Measurements from ENCODE around the gene IQSEC2.

The IQSEC2 gene

GRCh38 chrX:53230116-53230515 lies 51.3 kb downstream of the IQSEC2 start:
- no peaks in the 10 kb centered on the region for H3K36me3 ChIP-seq (ENCODE audit: control insufficient read depth, insufficient read depth, low read length)
- no peaks in the 10 kb centered on the region for H3K27me3 ChIP-seq (replicated peaks; ENCODE audit: control insufficient read depth, insufficient read depth, low read length, poor library complexity, severe bottlenecking)
- H3K9me3 ChIP-seq (ENCODE audit: control insufficient read depth, low read length) = no peaks in the 10 kb centered on the region
- H3K4me3 ChIP-seq (ENCODE audit: insufficient read depth, low read depth, low read length, poor library complexity, severe bottlenecking) = no peak overlapping the region
- peaks cover 7% of the 10 kb centered on the region for H3K4me1 ChIP-seq (ENCODE audit: control insufficient read depth, insufficient read depth, low read length, poor library complexity, severe bottlenecking)
- no peak overlapping the region for H3K27ac ChIP-seq (ENCODE audit: insufficient read depth, low read length, poor library complexity, severe bottlenecking)
- no peak for DNase-seq

DNA sequence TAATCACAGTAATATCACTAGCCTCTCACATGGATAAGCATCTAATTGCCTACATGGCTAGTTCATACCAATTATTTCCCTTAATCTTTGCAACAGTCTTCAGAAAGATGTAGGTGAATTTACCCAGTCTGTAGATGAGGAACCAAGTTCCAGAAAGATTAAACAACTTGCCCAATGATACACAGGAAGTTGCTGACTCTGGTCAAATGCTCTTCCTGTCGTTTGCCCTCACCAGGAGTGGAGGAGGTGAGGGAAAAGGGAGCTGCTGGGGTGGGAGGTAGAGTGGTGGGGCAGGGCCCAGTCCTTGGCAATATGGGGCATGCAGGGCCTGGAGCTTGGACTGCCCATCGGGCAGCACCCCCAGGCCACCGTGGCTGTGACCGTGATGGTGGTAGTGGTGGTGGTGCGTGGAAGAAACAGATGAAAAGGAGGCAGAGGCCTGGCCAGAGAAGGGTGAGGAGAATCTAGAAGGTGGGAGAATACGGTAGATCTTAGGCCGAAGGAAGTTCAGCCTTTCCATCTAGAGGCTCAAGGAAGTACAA lies 54.1 kb downstream of the IQSEC2 start:
- no peak for DNase-seq
- no peaks in the 10 kb centered on the region for H3K9me3 ChIP-seq (ENCODE audit: control insufficient read depth, low read length)
- no peak overlapping the region for H3K4me3 ChIP-seq (ENCODE audit: insufficient read depth, low read depth, low read length, poor library complexity, severe bottlenecking)
- H3K27ac ChIP-seq (ENCODE audit: insufficient read depth, low read length, poor library complexity, severe bottlenecking) = no peak overlapping the region
- H3K36me3 ChIP-seq (ENCODE audit: control insufficient read depth, insufficient read depth, low read length) = peaks cover 2% of the 10 kb centered on the region
- peaks cover 25% of the 10 kb centered on the region for H3K4me1 ChIP-seq (ENCODE audit: control insufficient read depth, insufficient read depth, low read length, poor library complexity, severe bottlenecking)
- H3K27me3 ChIP-seq (replicated peaks; ENCODE audit: control insufficient read depth, insufficient read depth, low read length, poor library complexity, severe bottlenecking) = no peaks in the 10 kb centered on the region

DNA sequence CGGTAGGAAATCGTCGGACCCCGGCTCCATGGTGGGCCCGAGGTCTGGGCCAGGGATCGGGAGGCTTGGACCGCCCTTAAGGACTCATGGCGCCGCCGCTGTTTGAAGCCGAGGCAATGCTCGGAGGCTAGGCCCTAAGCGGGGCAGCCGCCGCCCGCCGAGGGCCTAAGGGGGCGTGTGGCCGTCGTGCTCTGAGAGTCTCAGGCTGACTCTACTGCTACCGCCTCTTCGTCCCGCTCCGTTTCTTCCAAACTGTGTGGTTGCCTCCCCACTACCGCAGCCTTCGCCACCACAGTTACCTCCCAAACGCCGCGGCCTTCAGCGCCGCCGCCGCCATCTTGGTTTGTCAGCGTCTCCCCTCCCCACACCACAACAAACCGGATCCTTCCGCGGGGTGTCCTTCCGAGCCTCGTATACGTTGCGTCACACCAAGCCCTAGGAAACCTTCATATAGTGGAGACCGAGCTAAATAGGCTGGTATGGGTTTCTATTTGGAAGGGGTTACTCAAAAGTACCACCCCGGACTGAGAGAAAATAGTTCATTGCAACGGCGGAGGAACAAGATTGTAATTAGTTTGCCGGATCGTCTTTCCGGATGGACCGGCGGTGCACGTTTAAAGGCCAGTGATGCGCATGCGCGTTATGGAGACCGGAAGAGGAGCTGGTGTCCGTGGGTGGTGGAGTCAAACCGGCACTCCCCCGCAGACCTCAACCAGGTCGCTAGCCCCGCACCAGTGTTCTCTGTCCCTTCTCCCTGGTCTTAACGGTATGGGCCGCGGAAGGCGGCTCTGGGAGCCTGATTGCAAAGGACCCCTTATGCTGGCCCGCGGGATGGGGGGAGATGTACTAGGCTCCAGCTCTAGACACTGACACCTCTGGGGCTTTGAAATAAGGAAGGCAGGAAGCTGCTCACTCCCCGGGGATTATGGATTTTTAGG lies 56.3 kb downstream of the IQSEC2 start, which contains the start of gene KDM5C:
Gene KDM5C, minus strand, starts transcription at position 348 of the 938 bp plus-strand sequence. Its CDS starts 318 bp downstream, at position 30.
- DNase-seq = peak; percentile 81 to 86 (median 83)
- Histone ChIP-seq H3K4me3 (ENCODE audit: insufficient read depth, low read depth, low read length, poor library complexity, severe bottlenecking) (peak within 1 kb of the TSS; percentile 87), H3K36me3 (ENCODE audit: control insufficient read depth, insufficient read depth, low read length) (peaks cover 8% of the 10 kb centered on the region), H3K9me3 (ENCODE audit: control insufficient read depth, low read length) (no peaks in the 10 kb centered on the region), H3K27ac (ENCODE audit: insufficient read depth, low read length, poor library complexity, severe bottlenecking) (peak within 1 kb of the TSS; percentile 94), H3K4me1 (ENCODE audit: control insufficient read depth, insufficient read depth, low read length, poor library complexity, severe bottlenecking) (peaks cover 27% of the 10 kb centered on the region), H3K27me3 (replicated peaks; ENCODE audit: control insufficient read depth, insufficient read depth, low read length, poor library complexity, severe bottlenecking) (no peaks in the 10 kb centered on the region)

DNA sequence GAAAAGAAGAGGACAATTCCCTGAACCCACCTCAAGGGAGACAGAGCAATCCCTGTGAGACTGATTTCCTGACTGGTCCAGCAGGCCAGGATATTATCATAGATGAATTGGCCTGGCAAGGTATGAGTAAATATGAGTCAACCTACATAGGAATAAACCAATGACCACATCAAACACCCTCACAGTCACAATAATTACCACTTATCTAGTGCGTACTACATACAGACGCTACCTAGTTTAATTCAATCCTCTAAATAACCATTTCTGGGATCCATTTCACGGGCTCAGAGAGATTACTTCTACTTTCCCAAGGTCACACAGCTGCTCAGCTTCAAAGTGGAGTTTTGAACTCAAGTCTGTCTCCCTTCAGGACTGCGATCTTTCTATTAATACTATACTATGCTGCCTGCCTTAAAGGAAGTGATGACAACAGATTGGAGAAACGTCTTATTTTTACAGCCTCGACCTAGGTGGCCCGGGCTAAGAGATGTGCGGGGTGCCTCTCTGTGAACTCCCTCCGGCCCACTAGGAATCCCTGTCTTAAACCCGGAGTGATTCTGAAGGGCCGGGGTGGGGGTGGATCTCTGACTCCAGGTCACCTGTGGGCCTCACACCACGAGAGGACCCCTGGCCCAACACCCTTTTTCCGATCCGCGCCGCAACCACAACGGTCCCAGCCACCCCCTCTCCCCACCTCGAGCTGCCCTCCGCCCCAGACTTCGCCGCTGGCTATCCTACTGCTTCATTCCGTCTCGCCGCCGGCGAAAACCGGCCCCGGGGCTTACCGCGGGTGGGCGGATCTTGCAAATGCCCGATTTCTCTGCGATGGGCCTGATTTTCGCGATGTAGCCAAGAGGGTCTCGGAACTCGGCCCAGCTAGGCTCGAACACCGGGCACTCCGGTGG lies 57.2 kb downstream of the IQSEC2 start:
- Histone ChIP-seq H3K4me3 (ENCODE audit: insufficient read depth, low read depth, low read length, poor library complexity, severe bottlenecking) (peak overlapping the region; percentile 87), H3K4me1 (ENCODE audit: control insufficient read depth, insufficient read depth, low read length, poor library complexity, severe bottlenecking) (peaks cover 27% of the 10 kb centered on the region), H3K9me3 (ENCODE audit: control insufficient read depth, low read length) (no peaks in the 10 kb centered on the region), H3K27me3 (replicated peaks; ENCODE audit: control insufficient read depth, insufficient read depth, low read length, poor library complexity, severe bottlenecking) (no peaks in the 10 kb centered on the region), H3K27ac (ENCODE audit: insufficient read depth, low read length, poor library complexity, severe bottlenecking) (peak overlapping the region; percentile 94), H3K36me3 (ENCODE audit: control insufficient read depth, insufficient read depth, low read length) (peaks cover 17% of the 10 kb centered on the region)
- DNase-seq = peak in 2 of 3 donors; percentile 1 to 8

- peaks cover 24% of the 10 kb centered on the region for H3K36me3 ChIP-seq (ENCODE audit: control insufficient read depth, insufficient read depth, low read length)
- peak overlapping the region; percentile 87 for H3K4me3 ChIP-seq (ENCODE audit: insufficient read depth, low read depth, low read length, poor library complexity, severe bottlenecking)
Observed at GRCh38 chrX:53223068-53223693, 58.2 kb downstream of the IQSEC2 start.

More at GRCh38 chrX:53223068-53223693, 58.2 kb downstream of the IQSEC2 start:
- DNase-seq = no peak
- H3K27ac ChIP-seq (ENCODE audit: insufficient read depth, low read length, poor library complexity, severe bottlenecking) = peak overlapping the region; percentile 94
- H3K27me3 ChIP-seq (replicated peaks; ENCODE audit: control insufficient read depth, insufficient read depth, low read length, poor library complexity, severe bottlenecking) = no peaks in the 10 kb centered on the region
- peaks cover 27% of the 10 kb centered on the region for H3K4me1 ChIP-seq (ENCODE audit: control insufficient read depth, insufficient read depth, low read length, poor library complexity, severe bottlenecking)
- no peaks in the 10 kb centered on the region for H3K9me3 ChIP-seq (ENCODE audit: control insufficient read depth, low read length)

All from effector memory CD4-positive, alpha-beta T cell (primary cell).